ENCODE data around the gene CST6. TPM values are rescaled to one million over a fixed set of nuclear protein-coding genes. Genes with fewer than 3 reads are reported as not detected.

CST6 gene
- total and polyA plus RNA-seq, 2 of the 4 experiments (the other 2 are of a cell fraction): 0.54 to 3.0 TPM

- peaks cover 27% of the 10 kb centered on the region for H3K9me1 ChIP-seq (ENCODE audit: insufficient read depth, low read length)
- no peak overlapping the region for H3K9ac ChIP-seq (ENCODE audit: low read depth, low read length)
- H3K27me3 ChIP-seq (ENCODE audit: control insufficient read depth, insufficient read depth, low read length): peaks cover 10% of the 10 kb centered on the region
- intact Hi-C loops (cut with micrococcal nuclease): no loop called here
- peak overlapping the region; percentile 93 for H2AK9ac ChIP-seq (replicated peaks; ENCODE audit: low read depth, low read length, poor library complexity)
- H2AK5ac ChIP-seq (ENCODE audit: low read depth, low read length): peak overlapping the region; percentile 82
- 72% methylated on average over 10 of the region's 18 CpGs; no CpG with 5 or more reads in 1 of the 2 experiments for WGBS, 2 experiments (ENCODE audit: extremely low coverage in 2 of 2, insufficient read length in 1 of 2)
- no peaks in the 10 kb centered on the region for H3K36me3 ChIP-seq (ENCODE audit: control insufficient read depth, insufficient read depth, low read length)
- dilution Hi-C loops (cut with HindIII; ENCODE audit: low sequenced_read_pairs, unreplicated experiment): no loop called here
- in situ Hi-C loops (cut with MboI; ENCODE audit: low sequenced_read_pairs): no loop called here
- no peak overlapping the region for H3K4me2 ChIP-seq (ENCODE audit: low read depth, low read length)
- H3K4ac ChIP-seq (ENCODE audit: low read depth, low read length): peak overlapping the region; percentile 75
- H4K20me1 ChIP-seq (ENCODE audit: insufficient read depth, low read length): no peaks in the 10 kb centered on the region; the same call in 1 of the 2 replicates
- ATAC-seq (ENCODE audit: low read depth) (no peak), DNase-seq (no peak)
- CTCF ChIA-PET: interaction anchor here (0.5 kb wide), 1 partner anchor 305 kb away, joined by 3 read pairs; no protein-coding TSS in a partner anchor
- peak overlapping the region; percentile 85; the same call in 1 of the 3 replicates for H2BK15ac ChIP-seq (ENCODE audit: low read depth, low read length)
- no peak overlapping the region for H3K4me3 ChIP-seq (ENCODE audit: insufficient read depth, low read depth, low read length)
- H4K8ac ChIP-seq (ENCODE audit: low read depth in 2 of 2, low read length in 2 of 2): peak overlapping the region; percentile 81 to 88
- no peaks in the 10 kb centered on the region for H3K9me3 ChIP-seq (ENCODE audit: control insufficient read depth, insufficient read depth, low read length)
- BruUV-seq (replicated peaks): no TSS peak
- H3K14ac ChIP-seq (replicated peaks; ENCODE audit: low read depth, low read length): peak overlapping the region; percentile 80
- H3K4me1 ChIP-seq (ENCODE audit: control insufficient read depth, insufficient read depth, low read length): peaks cover 13% of the 10 kb centered on the region
- H3K27ac ChIP-seq (ENCODE audit: insufficient read depth, low read length): no peak overlapping the region; the same call in 1 of the 2 replicates
- TF ChIP-seq RAD21 (IDR thresholded peaks at IDR 0.05; ENCODE audit: low read length) (no peak), NFE2L2 (IDR thresholded peaks at IDR 0.05; ENCODE audit: low read depth, low read length) (no peak), MAFK (IDR thresholded peaks at IDR 0.05; ENCODE audit: low read depth, low read length) (no peak), CTCF (conservative IDR thresholded peaks at IDR 0.05; ENCODE audit: low read depth, low read length) (no peak), BHLHE40 (IDR thresholded peaks at IDR 0.05; ENCODE audit: low read depth, low read length) (no peak), FOS (IDR thresholded peaks at IDR 0.05; ENCODE audit: low read depth, low read length) (no peak)
- peak overlapping the region; percentile 2; the same call in 1 of the 2 replicates for H4K5ac ChIP-seq (ENCODE audit: low read depth, low read length)
- peak overlapping the region; percentile 48 for H2BK5ac ChIP-seq (ENCODE audit: low read depth, low read length, poor library complexity, severe bottlenecking)
- peak overlapping the region; percentile 85 for H2BK120ac ChIP-seq (ENCODE audit: low read depth, low read length)
- H3K23ac ChIP-seq (ENCODE audit: low read depth, low read length): peak overlapping the region; percentile 42; the same call in 1 of the 2 replicates
- peak overlapping the region; percentile 83 for H4K91ac ChIP-seq (ENCODE audit: insufficient read depth, low read depth, low read length)
- H3K79me1 ChIP-seq (ENCODE audit: low read depth in 1 of 2, low read length in 2 of 2): no peaks in the 10 kb centered on the region
- POLR2A ChIA-PET (ENCODE audit: unreplicated experiment): no interaction called here
- no peak overlapping the region for H3K18ac ChIP-seq (ENCODE audit: low read depth, low read length)
- peak overlapping the region; percentile 71; the same call in 1 of the 2 replicates for H2BK20ac ChIP-seq (ENCODE audit: low read depth, low read length)
- H3K56ac ChIP-seq (ENCODE audit: extremely low read depth, insufficient read depth, low read length): no peak overlapping the region
- H2AFZ ChIP-seq (replicated peaks; ENCODE audit: low read length, poor library complexity): peak overlapping the region; percentile 86
These were observed 4.4 kb downstream of the CST6 start for GRCh38 chr11:66015936-66016792.

All from IMR-90 (cell line).